HG03354 (cell line): ENCODE results near the gene KNG1.
"Not testable (repeated sequence)": the region's sequence is repeated elsewhere in the genome, so short reads cannot be mapped to it uniquely, and the experiment has no call there.

Experiments
- ATAC-seq: cut with Tn5 transposase; IDR thresholded peaks from one replicate; pipeline ENCODE4 v1.9.1; 2021; ENCODE audit warnings: mild to moderate bottlenecking; ENCODE audit not compliant: unreplicated experiment, poor library complexity, severe bottlenecking

Gene KNG1

DNA sequence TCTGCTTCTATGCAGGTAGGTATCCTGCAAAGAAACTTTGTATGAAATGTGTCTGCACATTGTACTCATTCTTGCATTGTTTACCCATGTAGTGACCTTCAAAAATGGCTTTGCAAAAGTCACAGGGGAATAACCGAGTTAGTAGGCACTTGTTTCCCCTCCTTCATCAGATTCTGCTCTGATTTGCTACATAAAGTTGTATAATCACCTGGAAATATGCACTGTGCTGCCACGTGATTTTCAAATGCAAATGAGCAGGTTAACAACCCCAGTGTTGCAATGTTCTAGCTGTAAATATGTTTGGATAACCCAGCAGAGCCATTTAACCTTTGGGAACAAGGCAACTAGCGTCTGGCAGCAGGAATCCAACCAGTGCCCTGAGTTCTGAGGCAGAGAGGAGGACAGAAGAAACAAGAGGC lies at the start of gene KNG1:
KNG1 (plus strand) TSS at position 321 of the 419 bp plus-strand sequence. CDS start 184 bp downstream, outside the sequence.
- ATAC-seq, result no peak

DNA sequence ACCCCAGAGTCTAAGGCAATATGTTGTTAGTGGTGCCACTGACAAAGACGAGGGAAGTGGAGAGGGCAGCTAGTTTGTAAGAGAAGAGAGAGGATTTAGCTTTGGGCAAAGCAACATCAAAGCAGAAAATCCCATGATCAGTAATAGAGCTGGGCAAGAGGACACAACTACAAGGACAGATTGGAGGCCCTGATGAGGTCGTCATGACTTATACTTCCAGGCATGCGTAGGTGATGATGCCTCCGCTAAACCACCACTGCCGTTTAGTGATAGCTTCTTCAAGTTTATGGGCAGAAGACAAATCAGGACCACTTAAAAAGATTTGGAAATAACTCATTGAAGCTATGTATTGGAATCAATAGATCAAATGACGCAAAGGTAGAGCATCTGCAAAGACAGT lies 48.7 kb upstream of the KNG1 start:
- ATAC-seq, result no peak

DNA sequence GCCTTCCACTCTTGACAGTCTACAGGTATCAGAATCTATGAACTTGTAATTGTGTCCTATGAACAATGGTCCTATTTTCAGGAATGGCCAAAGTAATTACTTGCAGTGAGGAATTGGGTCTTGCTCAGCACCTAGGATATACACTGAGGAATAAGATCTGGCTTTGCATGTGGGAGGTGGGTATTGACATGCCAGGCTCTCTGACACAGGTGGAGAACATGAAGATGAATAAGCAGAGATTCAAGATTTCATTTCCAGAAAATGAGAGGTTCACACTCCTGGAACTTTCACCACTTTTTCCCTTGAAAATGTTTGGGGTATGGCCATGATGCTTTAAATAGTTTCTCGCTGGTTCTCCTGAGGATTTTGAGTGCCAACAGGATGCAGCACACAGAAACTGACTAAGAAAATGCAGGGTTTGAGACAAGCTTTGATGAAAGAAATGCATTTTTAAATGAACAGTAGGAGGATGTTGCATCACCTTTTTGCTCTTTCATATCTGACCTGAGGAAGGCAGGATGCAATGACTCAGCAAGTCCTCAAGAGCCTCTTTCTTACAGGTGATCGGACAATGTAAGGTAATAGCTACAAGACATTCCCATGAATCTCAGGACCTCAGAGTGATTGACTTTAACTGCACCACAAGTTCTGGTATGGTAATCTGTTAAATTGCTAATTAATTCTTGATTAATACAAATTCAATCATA lies 47.6 kb upstream of the KNG1 start:
- no peak for ATAC-seq

DNA sequence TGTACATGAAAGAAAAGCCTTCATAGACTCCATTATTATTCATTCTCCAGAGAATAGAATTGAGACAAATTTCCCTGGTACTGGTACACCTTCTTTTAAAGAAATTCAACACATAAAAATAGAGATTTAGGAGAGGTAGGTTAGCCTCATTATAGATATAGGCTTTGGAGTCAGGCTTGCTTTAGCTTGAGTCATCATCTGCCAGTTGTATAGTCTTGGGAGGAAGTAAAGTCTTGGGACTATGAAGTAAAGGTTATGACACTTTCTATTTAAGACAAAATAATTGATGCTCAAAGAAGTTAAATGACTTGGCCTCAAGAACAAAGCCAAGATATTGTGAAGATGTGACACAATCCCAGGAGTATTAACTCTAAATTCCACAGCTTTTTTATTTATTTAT lies 47.0 kb upstream of the KNG1 start:
- ATAC-seq, result no peak

DNA sequence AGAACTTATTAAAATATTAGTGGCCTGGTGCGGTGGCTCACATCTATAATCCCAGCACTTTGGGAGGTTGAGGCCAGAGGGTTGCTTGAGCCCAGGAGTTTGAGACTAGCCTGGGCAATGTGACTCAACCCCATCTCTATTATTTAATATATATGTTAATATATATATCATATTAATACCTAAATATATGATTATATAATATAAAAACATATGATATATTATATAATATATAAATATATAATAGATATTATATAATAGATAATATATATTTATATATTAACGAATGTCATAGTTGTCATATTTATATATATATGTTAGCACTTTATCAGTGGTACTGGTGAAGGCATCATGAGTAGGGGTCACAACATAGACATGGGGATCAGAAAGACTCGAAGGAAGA lies 46.1 kb upstream of the KNG1 start:
- ATAC-seq, result no peak

DNA sequence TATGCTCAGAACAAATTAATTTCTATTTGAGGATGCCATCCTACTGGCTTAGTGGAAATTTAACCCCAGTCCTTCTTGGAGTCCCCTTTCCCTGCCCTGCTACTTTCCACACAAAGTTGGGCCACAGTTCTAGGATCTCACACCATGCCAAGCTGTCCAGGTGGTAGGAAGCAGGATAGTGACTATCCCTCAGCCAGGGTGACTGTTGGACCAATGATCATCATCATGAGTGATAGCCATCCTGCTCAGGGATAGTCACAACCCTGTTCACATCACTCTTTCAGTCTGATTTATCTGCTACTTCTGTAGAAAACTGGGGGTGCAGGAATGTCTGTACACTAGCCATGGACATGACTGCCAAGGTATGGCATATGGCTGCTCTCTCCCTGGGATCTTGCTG lies 38.6 kb upstream of the KNG1 start:
- no peak for ATAC-seq

DNA sequence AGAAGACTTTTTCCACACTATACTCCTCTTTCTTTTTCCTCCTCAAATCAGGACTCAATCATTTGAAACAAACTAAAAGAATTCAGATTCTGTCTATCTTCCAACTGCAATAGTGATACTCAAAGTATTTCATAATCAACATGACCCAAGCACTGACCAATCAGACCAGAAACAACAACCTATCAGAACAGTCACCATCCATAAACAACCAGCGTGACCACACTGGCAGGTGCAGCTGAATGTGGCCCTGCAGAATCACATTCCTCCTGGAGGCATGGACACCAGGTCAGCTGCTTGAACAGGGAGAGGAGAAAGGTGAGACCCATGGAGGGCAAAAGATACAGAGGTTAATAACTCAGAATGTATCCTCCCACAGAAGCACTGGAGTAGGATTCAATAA lies 38.0 kb upstream of the KNG1 start:
- ATAC-seq, result no peak

DNA sequence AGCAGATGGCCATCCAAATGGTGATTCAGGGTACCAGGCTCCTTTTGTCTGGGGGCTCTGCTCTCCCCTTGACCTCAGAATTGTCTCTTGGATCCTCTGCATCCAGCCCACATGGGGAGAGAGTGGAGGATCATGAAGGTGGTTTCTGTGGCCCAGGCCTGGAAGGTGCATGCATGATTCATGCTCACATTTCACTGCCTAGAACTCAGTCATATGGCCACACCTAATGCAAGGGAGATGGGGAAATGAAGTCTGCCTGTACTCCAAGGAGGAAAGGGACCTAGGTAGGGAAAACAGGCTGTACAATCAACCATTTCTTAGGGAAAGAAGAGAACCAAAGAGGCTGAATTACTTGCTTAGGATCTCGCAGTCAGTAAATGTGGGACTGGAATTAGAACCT lies 36.3 kb upstream of the KNG1 start:
- ATAC-seq, result no peak

DNA sequence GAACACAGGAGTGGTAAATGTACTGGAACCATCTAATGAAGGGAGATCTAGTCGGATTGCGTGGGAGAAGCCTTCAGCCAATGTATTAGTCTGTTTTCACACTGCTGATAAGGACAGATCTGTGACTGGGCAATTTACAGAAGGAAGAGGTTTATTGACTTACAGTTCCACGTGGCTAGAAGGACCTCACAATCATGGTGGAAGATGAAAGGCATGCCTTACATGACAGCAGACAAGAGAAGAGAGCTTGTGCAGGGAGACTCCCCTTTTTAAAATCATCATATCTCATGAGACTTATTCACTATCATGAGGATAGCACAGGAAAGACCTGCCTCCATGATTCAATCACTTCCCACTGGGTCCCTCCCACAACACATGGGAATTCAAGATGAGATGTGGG lies 34.3 kb upstream of the KNG1 start:
- no peak for ATAC-seq

DNA sequence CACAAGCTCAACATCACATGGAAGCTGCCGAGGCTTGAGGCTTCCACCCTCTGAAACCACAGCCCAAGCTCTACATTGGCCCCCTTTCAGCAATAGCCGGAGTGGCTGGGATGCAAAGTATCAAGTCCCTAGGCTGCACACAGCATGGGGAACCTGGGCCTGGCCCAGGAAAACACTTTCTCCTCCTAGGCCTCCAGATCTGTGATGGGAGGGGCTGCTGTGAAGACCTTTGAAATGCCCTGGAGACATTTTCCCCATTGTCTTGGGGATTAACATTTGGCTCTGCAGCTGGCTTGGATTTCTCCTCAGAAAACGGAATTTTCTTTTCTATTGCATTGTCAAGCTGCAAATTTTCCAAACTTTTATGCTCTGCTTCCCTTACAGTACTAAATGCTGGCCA lies 33.2 kb upstream of the KNG1 start:
- no peak for ATAC-seq

DNA sequence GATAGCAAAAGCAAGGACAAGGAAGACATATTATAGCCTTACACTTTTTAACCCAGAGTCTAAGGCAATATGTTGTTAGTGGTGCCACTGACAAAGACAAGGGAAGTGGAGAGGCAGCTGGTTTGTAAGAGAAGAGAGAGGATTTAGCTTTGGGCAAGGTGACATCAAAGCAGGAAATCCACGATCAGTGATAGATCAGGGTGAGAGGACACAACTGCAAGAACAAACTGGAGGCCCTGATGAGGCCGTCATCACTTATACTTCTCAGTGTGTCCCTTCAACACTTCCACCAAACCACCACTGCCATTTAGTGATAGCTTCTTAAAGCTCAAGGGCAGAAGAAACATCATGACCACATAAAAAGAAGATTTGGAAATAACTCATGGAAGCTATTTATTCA lies 30.7 kb upstream of the KNG1 start:
- ATAC-seq, result not testable (repeated sequence)

DNA sequence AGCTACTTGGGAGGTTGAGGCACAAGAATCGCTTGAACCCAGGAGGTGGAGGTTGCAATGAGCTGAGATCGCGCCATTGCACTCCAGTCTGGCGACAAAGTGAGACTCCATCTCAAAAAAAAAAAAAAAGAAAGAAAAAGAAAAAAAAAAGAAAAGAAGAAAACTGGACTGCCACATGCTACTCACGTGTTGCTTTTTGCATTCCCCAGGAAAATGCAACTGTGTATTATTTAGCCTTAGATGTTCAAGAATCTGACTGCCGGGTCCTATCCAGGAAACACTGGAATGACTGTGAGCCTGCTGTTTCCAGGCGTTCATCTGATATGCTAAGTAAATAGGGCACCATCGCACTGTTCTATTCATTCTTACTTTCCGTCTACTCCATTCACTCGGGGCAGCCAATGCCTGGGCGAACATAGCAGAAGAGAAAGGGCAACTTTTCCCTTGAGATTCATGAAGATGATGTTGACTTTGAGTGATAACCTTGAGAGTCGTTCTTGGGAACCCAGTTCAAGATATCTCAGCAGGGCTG lies 30.0 kb upstream of the KNG1 start:
- ATAC-seq, result no peak

DNA sequence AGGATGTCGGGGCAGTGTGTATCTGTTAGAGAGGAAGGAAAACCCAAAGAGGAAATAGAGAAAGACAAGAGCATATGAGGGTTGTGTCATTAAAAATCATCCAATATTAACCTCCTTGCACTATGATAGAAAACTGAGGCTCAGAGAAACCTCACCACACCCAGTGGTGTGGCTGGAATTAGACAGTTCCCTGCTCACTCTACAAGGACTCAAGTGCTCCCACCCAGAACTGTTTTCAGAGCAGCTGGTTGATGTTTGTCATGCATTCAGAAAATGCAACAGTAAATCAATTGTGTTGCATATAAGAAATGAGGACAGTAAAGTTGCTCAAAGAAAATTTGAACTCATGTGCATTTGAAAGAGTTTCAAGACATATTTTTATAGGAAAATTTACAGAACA lies 26.9 kb upstream of the KNG1 start:
- ATAC-seq, result not testable (repeated sequence)

DNA sequence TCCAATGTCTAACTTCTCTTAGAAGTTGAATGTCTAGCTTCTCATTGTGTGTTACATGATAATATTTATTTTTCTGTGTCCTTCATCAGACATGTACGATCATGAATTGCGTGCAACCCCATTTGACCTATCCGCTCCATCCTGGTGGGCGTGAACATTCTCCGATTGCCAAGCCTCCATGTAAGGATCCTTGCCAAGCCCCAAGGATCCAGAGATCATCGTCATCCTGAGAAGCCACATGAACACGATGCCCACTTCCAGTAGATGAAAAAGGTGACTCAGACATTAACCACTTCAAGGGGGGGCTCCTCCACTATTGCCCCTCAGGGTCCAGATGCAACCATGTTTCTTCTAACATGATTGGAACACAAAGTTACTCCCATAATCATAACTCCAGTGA lies 25.5 kb upstream of the KNG1 start:
- ATAC-seq, result no peak

DNA sequence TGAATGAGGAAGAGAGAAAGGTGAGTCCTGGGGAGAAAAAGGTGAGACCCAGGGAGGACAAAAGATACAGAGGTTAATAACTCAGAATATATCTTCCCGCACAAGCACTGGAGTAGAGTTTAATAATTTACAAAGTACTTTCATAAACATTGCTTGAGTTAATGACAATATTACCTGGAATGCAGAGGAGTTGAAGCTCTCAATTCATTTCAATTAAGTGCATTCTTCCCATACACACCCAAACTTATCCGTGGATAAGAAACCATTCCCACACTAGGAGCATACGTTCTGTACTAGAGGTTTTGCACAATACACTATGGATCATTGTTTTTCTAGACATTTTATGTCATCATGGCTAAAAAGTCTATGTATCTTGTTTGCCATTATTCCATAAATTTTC lies 23.3 kb upstream of the KNG1 start:
- ATAC-seq, result no peak

DNA sequence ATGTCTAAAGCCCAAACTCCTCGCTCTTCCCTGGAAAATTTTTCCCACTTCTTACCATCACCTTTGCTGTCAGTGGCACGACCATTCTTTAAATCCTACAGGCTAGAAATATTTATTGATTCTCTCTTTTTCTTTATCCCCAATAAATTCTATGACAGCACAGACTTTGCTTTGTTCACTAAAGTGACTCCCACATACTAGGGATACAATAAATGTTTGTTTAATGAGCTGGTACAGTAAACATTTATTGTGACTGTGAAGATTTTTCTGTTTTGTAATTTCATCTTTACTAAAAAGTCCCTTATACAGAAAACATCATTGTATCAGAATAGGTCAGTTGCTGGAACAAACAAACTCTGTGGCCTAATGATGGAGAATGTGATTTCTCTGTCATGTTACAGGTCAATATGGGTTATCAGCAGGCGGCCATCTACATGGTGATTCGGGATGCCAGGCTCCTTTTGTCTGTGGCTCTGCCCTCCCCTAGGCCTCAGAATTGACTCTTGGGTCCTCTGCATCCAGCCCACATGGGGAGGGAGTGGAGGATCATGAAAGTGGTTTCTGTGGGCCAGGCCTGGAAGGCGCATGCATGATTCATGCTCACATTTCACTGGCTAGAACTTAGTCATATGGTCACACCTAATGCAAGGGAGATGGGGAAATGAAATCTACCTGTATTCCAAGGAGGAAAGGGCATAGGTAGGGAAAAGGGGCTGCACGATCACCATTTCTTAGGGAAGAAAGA lies 22.7 kb upstream of the KNG1 start:
- ATAC-seq, result no peak

DNA sequence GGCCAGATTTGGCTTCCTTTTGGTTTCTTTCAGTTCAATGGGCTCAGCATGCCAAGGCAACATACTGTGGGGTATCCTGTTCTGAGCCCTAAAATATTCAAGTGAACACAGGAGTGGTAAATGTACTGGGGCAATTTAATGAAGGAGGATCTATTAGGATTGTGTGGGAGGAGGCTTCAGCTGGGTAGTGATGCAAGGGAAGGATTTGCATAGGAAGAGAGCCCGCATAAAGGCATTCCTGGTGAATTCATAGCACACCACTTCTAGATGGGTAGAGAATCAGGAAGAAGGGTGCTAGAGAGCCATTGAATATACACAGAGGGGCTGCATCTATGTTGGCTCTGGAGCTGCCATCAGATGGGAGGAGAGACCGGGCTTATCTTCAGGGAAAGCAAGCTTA lies 20.6 kb upstream of the KNG1 start:
- no peak for ATAC-seq

DNA sequence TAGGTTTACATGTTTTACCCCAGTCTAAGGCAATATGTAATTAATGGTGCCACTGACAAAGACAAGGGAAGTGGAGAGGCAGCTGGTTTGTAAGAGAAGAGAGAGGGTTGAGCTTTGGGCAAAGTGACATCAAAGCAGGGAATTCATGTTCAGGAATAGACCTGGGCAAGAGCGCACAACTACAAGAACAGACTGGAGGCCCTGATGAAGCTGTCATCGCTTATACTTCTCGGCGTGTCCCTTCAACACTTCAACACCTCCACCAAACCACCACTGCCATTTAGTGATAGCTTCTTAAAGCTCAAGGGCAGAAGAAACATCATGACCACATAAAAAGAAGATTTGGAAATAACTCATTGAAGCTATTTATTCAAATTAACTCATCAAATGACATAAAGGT lies 19.6 kb upstream of the KNG1 start:
- no peak for ATAC-seq

DNA sequence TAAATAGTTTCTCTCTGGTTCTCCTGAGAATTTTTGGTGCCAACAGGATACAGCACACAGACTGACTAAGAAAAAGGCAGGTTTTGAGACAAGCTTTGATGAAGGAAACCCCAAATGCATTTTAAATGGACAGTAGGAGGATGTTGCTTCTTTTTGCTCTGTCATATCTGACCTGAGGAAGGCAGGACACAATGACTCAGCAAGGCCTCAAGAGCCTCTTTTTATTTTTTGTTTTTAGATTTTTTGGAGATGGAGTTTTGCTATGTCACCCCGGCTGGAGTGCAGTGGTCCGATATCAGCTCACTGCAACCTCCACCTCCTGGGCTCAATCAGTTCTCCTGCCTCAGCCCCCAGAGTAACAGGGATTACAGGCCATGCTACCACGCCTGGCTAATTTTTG lies 16.9 kb upstream of the KNG1 start:
- ATAC-seq, result no peak

DNA sequence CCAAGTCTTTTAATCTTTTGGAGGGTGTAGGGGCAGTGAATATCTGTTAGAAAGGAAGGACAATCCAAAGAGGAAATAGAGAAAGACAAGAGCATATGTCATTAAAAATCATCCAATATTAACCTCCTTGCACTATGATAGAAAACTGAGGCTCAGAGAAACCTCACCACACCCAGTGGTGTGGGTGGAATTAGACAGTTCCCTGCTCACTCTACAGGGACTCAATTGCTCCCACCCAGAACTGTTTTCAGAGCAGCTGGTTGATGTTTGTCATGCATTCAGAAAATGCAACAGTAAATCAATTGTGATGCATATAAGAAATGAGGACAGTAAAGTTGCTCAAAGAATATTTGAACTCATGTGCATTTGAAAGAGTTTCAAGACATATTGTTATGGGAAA lies 14.7 kb upstream of the KNG1 start:
- not testable (repeated sequence) for ATAC-seq
